Activated CD4-positive, alpha-beta T cell treated with anti-CD3 and anti-CD28 coated beads, Interleukin-2, amount 50 U/mL, for 24 hours (primary cell): ENCODE measurements around the gene ZNF688.

ENCODE experiments used
- DNase-seq, 2 donors: peaks; one replicate each; pipeline ENCODE4 v3.0.0-alpha.2; 2020; ENCODE audit warnings: low read depth in 1 of 2, low spot score in 1 of 2

The ZNF688 gene

DNA sequence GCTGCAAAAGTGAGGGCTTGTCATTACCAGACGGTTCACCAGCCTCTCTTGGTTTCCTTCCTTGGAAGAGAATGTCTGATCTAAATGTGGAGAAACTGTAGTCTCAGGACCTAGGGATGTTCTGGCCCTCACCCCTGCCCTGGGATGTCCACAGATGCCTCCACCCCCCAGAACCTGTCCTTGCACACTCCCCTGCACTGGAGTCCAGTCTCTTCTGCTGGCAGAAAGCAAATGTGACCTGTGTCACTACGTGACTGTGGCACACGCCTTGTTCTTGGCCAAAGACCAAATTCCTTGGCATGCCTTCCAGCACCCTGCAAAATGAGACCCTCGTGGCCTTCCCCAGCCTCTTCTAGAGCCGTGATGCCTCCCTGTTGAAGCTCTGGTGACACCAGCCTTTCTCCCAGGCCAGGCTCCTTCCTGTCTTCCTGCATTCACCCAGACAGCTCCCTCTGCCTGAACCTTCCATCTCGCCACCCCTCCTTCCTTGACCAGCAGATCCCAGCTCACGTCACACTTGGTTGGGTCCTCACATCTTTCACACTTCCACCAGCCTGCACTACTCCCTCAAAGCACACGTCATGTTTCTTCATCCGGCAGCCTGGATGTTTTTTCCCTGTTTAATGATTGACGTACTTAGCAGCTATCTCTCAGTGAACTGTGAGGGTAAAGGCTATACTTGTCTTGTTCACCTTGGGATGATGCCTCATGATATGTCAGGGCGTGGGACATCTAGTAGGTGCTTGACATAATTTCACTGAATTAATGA lies 49.5 kb downstream of the ZNF688 start:
- DNase-seq = no peak

GRCh38 chr16:30521476-30521872 lies 50.0 kb downstream of the ZNF688 start:
- DNase-seq = no peak
